Measurements from ENCODE around the gene UBE2D4.
"Not testable (repeated sequence)": the region's sequence is repeated elsewhere in the genome, so short reads cannot be mapped to it uniquely, and the experiment has no call there.

Gene UBE2D4

DNA sequence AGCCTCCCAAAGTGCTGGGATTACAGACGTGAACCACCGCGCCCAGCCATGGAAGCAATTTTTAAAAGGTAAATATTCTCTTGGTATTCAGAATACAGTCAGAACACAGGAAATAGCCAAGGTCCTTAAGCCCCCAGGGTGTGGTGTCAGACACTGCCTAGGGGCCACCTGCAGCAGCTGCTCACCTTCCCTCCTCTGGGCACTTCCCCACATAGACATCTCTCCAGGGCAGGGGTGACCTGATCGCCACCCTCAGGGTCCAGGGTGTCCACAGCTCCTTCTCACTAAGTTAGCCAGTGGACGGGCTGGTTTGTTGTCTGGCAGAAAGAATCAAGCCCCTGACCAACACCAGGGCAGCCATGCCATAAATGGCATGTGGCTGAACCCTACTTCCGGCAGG is 35.8 kb upstream of the UBE2D4 start:
- Histone ChIP-seq H3K4me1 (ENCODE audit: control insufficient read depth, insufficient read depth, low read length) (peaks cover 4% of the 10 kb centered on the region), H3K4me3 (ENCODE audit: low read length in 2 of 2) (no peak overlapping the region), H3K9me3 (ENCODE audit: control insufficient read depth in 2 of 2, low read length in 2 of 2) (no peaks in the 10 kb centered on the region), H3K36me3 (ENCODE audit: control insufficient read depth in 2 of 2, insufficient read depth in 2 of 2, low read length in 2 of 2) (peaks cover 8% of the 10 kb centered on the region in 2 donors), H3K27me3 (ENCODE audit: control insufficient read depth in 1 of 2, insufficient read depth in 2 of 2, low read length in 2 of 2) (no peaks in the 10 kb centered on the region), H3K9ac (ENCODE audit: low read length in 2 of 2) (no peak overlapping the region), H3K27ac (ENCODE audit: low read length) (no peak overlapping the region)

DNA sequence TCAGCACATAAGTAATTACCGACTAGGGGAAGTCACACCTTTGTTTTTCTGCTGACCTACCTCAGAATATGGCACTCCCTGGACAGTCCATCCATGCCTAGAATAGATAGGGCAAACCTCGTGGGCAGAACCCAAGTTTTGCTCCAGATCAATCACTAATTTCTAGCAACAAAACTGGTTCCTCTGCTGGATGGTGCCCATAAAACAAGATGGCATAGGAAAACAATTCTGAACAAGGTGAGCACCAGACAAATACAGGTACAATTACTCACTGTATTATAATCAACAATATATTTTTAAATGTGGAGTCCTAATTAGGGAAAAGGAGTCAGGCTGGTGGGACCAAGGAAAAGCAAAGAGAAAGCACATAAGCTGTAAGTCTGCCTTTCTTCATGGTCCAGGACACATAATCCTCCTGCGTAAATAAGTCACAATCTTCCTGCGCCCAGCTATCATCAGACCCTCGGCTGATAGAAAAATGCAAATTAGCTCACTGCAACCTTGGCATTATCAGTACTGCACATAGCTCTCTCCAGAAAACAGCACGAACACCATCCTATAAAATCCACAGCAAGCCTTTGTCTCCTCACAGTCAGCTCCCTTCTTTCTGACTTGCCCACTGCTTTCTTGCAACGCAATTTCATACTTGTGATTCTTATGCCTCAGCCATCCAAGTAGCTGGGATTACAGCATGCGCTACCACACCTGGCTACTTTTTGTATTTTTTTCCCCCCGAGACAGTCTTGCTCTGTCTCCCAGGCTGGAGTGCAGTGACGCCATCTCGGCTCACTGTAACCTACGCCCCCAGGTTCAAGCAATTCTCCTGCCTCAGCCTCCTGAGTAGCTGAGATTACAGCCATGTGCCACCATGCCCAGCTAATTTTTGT is 34.9 kb upstream of the UBE2D4 start:
- H3K27me3 ChIP-seq (ENCODE audit: control insufficient read depth in 1 of 2, insufficient read depth in 2 of 2, low read length in 2 of 2): no peaks in the 10 kb centered on the region
- no peak overlapping the region for H3K9ac ChIP-seq (ENCODE audit: low read length in 2 of 2)
- H3K36me3 ChIP-seq (ENCODE audit: control insufficient read depth in 2 of 2, insufficient read depth in 2 of 2, low read length in 2 of 2): peaks cover 2 to 3% of the 10 kb centered on the region in 2 donors
- no peak overlapping the region for H3K27ac ChIP-seq (ENCODE audit: low read length)
- H3K9me3 ChIP-seq (ENCODE audit: control insufficient read depth in 2 of 2, low read length in 2 of 2): no peaks in the 10 kb centered on the region
- peaks cover 4% of the 10 kb centered on the region for H3K4me1 ChIP-seq (ENCODE audit: control insufficient read depth, insufficient read depth, low read length)
- no peak overlapping the region for H3K4me3 ChIP-seq (ENCODE audit: low read length in 2 of 2)

DNA sequence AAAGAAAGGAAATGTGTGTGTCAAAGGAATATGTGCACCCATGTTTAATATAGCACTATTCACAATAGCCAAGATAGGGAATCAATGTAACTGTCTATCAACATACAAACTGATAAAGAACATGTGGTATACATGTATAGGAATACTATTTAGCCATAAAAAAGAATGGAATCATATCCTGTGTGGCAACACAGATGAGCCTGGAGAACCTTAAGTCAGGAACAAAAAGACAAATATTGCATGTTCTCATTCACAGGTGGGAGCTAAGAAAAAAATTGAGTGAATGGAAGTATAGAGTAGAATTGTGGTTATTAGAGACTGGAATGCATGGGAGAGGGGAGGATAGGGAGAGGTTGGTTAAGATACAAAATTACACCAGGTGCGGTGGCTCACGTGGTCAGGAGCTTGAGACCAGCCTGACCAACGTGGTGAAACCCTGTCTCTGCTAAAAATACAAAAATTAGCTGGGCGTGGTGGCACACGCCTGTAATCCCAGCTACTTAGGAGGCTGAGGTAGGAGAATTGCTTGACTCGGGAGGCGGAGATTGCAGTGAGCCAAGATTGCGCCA is 30.3 kb upstream of the UBE2D4 start:
- Histone ChIP-seq H3K9me3 (ENCODE audit: control insufficient read depth in 2 of 2, low read length in 2 of 2) (no peaks in the 10 kb centered on the region), H3K4me1 (ENCODE audit: control insufficient read depth, insufficient read depth, low read length) (peaks cover 3% of the 10 kb centered on the region), H3K4me3 (ENCODE audit: low read length in 2 of 2) (no peak overlapping the region), H3K27me3 (ENCODE audit: control insufficient read depth in 1 of 2, insufficient read depth in 2 of 2, low read length in 2 of 2) (no peaks in the 10 kb centered on the region), H3K36me3 (ENCODE audit: control insufficient read depth in 2 of 2, insufficient read depth in 2 of 2, low read length in 2 of 2) (peaks cover 0 to 2% of the 10 kb centered on the region in 2 donors), H3K9ac (ENCODE audit: low read length in 2 of 2) (no peak overlapping the region), H3K27ac (ENCODE audit: low read length) (no peak overlapping the region)

DNA sequence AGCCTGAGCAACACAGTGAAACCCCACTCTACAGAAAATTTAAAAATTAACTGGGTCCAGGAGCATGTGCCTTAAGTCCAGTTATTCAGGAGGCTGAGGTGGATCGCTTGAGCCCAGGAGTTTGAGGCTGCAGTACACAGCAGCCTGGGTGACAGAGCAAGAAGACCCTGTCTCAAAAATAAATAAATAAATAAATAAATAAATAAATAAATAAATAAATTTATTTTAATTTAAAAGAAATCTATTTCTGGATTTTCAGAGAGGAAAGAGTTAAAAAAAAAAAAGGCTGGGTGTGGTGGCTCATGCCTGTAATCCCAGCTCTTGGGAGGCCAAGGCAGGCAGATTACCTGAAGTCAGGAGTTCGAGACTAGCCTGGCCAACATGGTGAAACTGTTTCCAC is 27.7 kb upstream of the UBE2D4 start:
- H3K9ac ChIP-seq (ENCODE audit: low read length in 2 of 2); H3K9me3 ChIP-seq (ENCODE audit: control insufficient read depth in 2 of 2, low read length in 2 of 2); H3K4me3 ChIP-seq (ENCODE audit: low read length in 2 of 2); H3K36me3 ChIP-seq (ENCODE audit: control insufficient read depth in 2 of 2, insufficient read depth in 2 of 2, low read length in 2 of 2); H3K27me3 ChIP-seq (ENCODE audit: control insufficient read depth in 1 of 2, insufficient read depth in 2 of 2, low read length in 2 of 2); H3K27ac ChIP-seq (ENCODE audit: low read length); H3K4me1 ChIP-seq (ENCODE audit: control insufficient read depth, insufficient read depth, low read length): not testable (repeated sequence)

DNA sequence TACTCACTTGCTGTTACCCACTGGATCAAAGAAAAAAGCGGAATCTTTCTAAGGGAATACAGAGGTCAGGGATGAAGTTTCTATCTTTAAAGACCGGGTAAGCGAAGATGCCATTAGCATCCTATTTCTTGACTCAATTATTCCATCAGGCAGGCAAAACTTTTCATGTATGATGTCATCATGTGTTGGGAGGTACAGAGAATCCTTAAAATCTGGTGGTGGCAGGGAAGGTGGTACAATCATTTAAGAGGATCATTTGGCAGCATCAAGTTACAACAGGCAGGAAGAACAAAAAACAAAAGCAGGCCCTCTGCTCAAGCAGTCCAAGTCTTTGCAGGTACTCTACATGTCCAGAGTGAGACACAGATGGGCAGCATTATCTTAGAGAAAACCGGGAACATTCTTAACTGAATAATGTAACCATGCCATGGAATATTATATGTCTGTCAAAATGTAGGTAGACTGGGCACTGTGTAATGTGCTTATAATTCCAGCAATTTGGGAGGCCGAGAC is 23.6 kb upstream of the UBE2D4 start:
- H3K9ac ChIP-seq (ENCODE audit: low read length in 2 of 2): no peak overlapping the region

DNA sequence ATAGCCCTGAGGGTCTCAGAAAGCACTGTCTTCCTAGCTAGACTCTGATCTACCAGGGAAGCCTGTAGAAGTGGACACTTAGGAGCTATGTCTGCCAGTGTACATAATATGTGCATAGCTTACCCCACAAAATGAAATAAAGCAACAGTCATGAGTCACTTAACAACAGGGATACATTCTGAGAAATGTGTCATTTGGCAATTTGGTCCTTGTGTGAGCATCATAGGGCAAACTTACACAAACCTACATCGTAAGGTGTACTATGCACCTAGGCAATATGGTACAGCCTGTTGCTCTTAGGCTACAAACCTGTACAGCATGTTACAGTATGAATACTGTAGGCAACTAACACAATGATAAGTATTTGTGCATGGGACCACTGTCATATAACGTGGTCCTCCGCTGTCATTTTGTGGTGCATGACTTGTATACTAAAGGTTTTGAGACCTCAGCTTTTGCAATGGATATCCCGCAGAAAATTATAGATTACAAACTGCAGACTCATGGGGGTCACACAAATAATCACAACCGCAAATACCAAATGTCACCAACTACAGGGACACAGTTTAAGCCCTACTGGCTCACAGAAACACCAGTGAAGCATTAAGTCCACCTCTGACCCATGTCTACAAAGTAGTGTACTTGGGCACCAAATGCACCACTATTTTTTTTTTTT is 21.6 kb upstream of the UBE2D4 start:
- no peaks in the 10 kb centered on the region for H3K27me3 ChIP-seq (ENCODE audit: control insufficient read depth in 1 of 2, insufficient read depth in 2 of 2, low read length in 2 of 2)
- peak overlapping the region; percentile 76 for H3K27ac ChIP-seq (ENCODE audit: low read length)
- H3K9ac ChIP-seq (ENCODE audit: low read length in 2 of 2): peak overlapping the region; percentile 87 to 91
- no peaks in the 10 kb centered on the region for H3K36me3 ChIP-seq (ENCODE audit: control insufficient read depth in 2 of 2, insufficient read depth in 2 of 2, low read length in 2 of 2)
- H3K9me3 ChIP-seq (ENCODE audit: control insufficient read depth in 2 of 2, low read length in 2 of 2): no peaks in the 10 kb centered on the region
- H3K4me3 ChIP-seq (ENCODE audit: low read length in 2 of 2): peak overlapping the region; percentile 71 to 86
- H3K4me1 ChIP-seq (ENCODE audit: control insufficient read depth, insufficient read depth, low read length): peaks cover 15% of the 10 kb centered on the region

More for the DNA sequence above, 23.6 kb upstream of the UBE2D4 start:
- Histone ChIP-seq H3K27me3 (ENCODE audit: control insufficient read depth in 1 of 2, insufficient read depth in 2 of 2, low read length in 2 of 2) (no peaks in the 10 kb centered on the region), H3K27ac (ENCODE audit: low read length) (no peak overlapping the region), H3K4me1 (ENCODE audit: control insufficient read depth, insufficient read depth, low read length) (peaks cover 17% of the 10 kb centered on the region), H3K36me3 (ENCODE audit: control insufficient read depth in 2 of 2, insufficient read depth in 2 of 2, low read length in 2 of 2) (peaks cover 0 to 2% of the 10 kb centered on the region in 2 donors), H3K9me3 (ENCODE audit: control insufficient read depth in 2 of 2, low read length in 2 of 2) (no peaks in the 10 kb centered on the region), H3K4me3 (ENCODE audit: low read length in 2 of 2) (no peak overlapping the region)

DNA sequence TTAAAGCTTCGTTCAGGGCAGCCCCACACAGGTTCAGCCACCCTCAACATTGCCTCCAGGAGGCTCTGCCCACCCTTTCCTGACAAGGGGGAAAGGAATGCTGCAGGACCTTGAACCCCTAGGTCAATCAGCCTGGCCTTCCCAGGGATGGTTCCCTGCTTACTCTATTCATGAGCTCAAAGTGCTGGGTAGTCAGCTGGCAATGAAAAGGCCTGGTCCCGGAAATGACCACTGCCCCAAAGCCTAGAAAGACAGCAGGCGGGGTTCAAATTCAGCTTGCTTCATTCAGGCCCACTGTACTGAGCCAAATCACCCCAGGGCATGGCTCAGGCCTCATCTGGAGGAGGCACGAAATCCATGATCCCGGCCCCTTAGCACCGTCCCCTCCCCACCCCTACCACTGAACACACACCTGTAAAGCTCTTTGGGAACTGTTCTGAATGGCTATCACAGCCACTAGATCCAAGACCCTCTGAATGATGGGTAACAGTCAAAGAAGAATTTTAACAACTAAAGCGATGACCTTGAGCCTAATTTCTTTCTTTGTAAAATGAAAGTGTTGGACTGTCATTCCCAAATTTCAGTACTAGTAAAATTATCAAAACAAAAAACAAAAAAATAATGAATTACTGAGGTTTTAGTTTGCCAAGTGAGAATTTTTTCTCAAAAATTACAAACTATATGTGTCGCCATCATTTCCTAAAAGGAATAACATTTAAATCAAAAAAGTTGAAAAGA is 20.9 kb upstream of the UBE2D4 start:
- H3K27me3 ChIP-seq (ENCODE audit: control insufficient read depth in 1 of 2, insufficient read depth in 2 of 2, low read length in 2 of 2): no peaks in the 10 kb centered on the region

DNA sequence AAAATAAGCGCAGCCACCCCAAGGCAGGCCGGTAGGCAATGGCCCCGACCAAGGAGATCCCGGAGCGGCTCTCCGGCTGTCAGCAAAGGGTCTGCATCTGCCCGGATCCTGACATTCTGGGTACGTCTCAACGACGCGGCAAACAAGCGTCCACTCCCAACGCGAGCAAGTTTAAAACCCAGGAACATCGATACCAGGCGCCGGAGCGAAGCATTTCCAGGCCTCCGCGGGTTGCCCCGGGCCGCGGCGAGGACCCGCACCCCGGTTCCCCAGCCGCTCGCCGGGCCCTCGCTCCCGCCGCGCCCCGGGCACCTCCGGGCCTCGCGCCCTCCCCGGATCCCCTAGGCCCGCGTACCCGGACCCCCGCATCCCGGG is 20.3 kb upstream of the UBE2D4 start:
- H3K9me3 ChIP-seq (ENCODE audit: control insufficient read depth in 2 of 2, low read length in 2 of 2): no peaks in the 10 kb centered on the region
- H3K9ac ChIP-seq (ENCODE audit: low read length in 2 of 2): peak overlapping the region; percentile 87 to 91
- H3K27me3 ChIP-seq (ENCODE audit: control insufficient read depth in 1 of 2, insufficient read depth in 2 of 2, low read length in 2 of 2): no peaks in the 10 kb centered on the region
- peak overlapping the region; percentile 71 to 86 for H3K4me3 ChIP-seq (ENCODE audit: low read length in 2 of 2)
- peaks cover 15% of the 10 kb centered on the region for H3K4me1 ChIP-seq (ENCODE audit: control insufficient read depth, insufficient read depth, low read length)
- H3K36me3 ChIP-seq (ENCODE audit: control insufficient read depth in 2 of 2, insufficient read depth in 2 of 2, low read length in 2 of 2): no peaks in the 10 kb centered on the region
- peak overlapping the region; percentile 76 for H3K27ac ChIP-seq (ENCODE audit: low read length)

More for the DNA sequence above, 20.9 kb upstream of the UBE2D4 start:
- no peaks in the 10 kb centered on the region for H3K36me3 ChIP-seq (ENCODE audit: control insufficient read depth in 2 of 2, insufficient read depth in 2 of 2, low read length in 2 of 2)
- peaks cover 15% of the 10 kb centered on the region for H3K4me1 ChIP-seq (ENCODE audit: control insufficient read depth, insufficient read depth, low read length)
- peak overlapping the region; percentile 76 for H3K27ac ChIP-seq (ENCODE audit: low read length)
- peak overlapping the region; percentile 87 to 91 for H3K9ac ChIP-seq (ENCODE audit: low read length in 2 of 2)
- H3K9me3 ChIP-seq (ENCODE audit: control insufficient read depth in 2 of 2, low read length in 2 of 2): no peaks in the 10 kb centered on the region
- peak overlapping the region; percentile 71 to 86 for H3K4me3 ChIP-seq (ENCODE audit: low read length in 2 of 2)

DNA sequence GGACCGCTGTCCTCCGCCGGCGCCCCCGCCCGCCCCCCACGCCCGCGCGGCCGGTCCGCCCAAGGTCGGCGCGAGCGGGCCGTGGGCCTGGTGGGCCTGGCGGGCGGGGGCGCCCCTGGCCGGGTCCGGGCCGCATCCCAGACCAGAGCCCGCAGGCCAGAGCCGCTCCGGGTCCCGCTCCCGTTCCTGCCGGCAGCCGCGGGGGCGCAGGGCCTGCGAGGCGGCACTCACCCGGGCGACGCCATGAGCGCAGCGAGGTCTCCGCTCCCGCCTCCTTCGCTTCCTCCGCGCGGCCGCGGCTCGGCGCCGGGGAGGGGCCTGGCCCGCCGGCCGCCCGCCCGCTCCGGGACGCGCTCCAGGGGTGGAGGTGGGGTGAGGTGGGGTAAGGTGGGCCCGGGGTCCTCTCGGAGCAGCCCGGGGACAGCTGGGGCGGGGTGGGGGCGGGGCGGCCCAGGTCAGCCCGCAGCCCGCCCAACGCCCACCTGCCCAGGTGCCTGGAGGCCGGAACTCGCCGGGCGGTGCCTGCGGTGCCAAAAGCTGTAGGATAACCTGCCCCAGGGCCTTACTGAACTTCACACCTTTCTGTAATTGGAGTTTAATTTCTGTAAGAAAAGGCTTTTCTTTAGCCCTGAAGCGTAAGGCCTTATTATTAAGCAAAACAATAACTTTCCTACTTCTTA is 19.8 kb upstream of the UBE2D4 start, which contains the start of gene URGCP:
TSS of gene URGCP (minus strand) at position 266 of the 680 bp plus-strand sequence. CDS start at position 245, 21 bp downstream.
- Histone ChIP-seq H3K27ac (ENCODE audit: low read length) (peak within 1 kb of the TSS; percentile 76), H3K4me3 (ENCODE audit: low read length in 2 of 2) (peak within 1 kb of the TSS; percentile 71 to 86), H3K9me3 (ENCODE audit: control insufficient read depth in 2 of 2, low read length in 2 of 2) (no peaks in the 10 kb centered on the region), H3K4me1 (ENCODE audit: control insufficient read depth, insufficient read depth, low read length) (peaks cover 15% of the 10 kb centered on the region), H3K36me3 (ENCODE audit: control insufficient read depth in 2 of 2, insufficient read depth in 2 of 2, low read length in 2 of 2) (no peaks in the 10 kb centered on the region), H3K9ac (ENCODE audit: low read length in 2 of 2) (peak within 1 kb of the TSS; percentile 87 to 91), H3K27me3 (ENCODE audit: control insufficient read depth in 1 of 2, insufficient read depth in 2 of 2, low read length in 2 of 2) (no peaks in the 10 kb centered on the region)

DNA sequence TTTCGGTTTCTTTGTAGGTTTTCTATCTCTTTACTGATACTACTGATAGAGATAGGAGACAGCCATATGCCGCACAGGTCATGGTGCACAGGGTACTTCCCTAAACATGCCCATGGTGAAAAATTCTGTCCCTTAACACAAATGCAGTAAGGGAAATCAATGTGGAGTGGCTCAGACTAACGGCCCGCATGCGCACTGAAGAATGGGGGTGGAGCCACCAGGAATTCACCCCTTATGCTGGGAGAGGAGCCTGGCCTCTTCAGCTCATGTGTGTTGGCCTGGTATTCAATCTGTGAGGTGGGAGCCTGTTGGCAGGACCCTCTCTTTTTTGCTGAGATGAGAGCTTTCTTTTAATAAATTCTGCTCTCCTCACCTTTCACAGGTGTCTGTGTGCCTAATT is 11.4 kb upstream of the UBE2D4 start:
- no peak overlapping the region for H3K9ac ChIP-seq (ENCODE audit: low read length in 2 of 2)
- H3K4me1 ChIP-seq (ENCODE audit: control insufficient read depth, insufficient read depth, low read length): no peaks in the 10 kb centered on the region

More for the DNA sequence above, 11.4 kb upstream of the UBE2D4 start:
- Histone ChIP-seq H3K27me3 (ENCODE audit: control insufficient read depth in 1 of 2, insufficient read depth in 2 of 2, low read length in 2 of 2) (no peaks in the 10 kb centered on the region), H3K9me3 (ENCODE audit: control insufficient read depth in 2 of 2, low read length in 2 of 2) (no peaks in the 10 kb centered on the region), H3K27ac (ENCODE audit: low read length) (no peak overlapping the region), H3K4me3 (ENCODE audit: low read length in 2 of 2) (no peak overlapping the region), H3K36me3 (ENCODE audit: control insufficient read depth in 2 of 2, insufficient read depth in 2 of 2, low read length in 2 of 2) (peaks cover 0 to 3% of the 10 kb centered on the region in 2 donors)
